NCI-H1048 (cell line): Measurements from ENCODE around the gene POM121.
"Not testable (repeated sequence)": the region's sequence is repeated elsewhere in the genome, so short reads cannot be mapped to it uniquely, and the experiment has no call there.

Experiments used
- DNase-seq: peaks from one replicate; lab custom pipeline; 2025; lab: John Stamatoyannopoulos, UW

POM121 gene

DNA sequence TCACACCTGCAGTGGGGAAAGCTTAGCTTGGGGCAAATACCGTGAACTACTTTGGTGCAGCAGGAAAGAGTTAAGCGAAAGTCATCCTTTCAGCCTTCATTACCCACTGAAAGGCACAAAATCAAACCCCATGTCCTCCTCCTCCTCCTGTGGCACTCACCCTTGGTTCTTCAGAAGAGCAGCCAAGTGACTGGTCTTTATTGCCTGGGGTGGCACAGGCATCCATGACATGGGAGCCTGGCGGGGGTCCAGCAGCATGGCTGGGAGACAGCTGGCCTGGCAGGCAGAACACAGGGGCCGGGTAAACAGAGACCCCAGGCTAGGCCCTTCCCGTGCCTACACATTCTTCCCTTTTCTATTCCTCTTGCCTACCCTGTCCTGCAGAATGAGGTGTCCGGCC is 24.8 kb downstream of the POM121 start:
- DNase-seq, result not testable (repeated sequence)

DNA sequence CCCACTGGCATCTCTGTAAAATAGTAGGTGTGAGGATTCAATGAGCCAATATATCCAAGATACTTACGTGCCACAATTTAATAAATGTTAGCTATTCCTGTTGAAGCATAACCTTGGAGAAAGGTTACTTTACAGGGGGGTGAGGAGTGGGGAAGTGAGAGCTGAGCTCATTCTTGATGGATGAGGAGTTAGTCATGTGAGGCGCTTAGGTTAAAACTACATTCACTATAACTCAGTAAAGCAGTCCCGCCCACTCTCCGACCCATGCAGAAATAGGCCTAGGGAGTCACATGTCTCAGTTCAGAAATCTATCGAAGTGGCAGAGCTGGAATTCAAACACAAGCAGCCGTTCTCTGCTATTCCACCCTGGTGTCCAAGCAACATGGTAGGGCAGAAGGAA is 25.5 kb downstream of the POM121 start:
- not testable (repeated sequence) for DNase-seq

DNA sequence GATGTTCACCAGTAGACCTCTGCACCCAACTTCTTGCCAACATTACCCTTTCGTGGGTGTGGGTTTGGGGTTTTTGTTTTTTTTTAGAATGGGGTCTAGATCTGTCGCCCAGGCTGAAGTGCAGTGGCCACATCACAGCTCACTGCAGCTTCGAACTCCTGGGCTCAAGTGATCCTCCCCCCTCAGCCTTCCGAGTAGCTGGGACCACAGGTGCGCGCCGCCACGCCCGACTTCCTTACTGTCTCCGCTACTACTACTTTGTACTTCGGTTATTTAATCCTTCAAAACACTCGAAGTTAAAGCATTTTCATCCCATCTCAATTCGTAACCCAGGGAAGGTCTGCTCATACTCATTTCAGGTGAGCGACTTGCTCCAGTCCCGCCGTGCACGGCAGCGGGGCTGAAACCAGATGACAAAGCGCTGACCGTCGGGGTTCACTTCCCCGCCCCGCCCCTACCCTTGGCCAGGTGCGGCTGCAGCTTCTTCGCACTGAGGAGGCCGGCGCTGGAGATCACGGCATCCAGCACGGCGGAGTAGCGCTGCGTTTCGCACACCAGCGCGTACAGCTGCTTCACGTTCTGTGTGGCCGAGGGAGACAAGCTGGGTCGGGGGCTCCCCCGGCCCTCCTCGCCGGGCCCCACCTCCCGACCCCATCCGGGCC is 29.1 kb downstream of the POM121 start:
- not testable (repeated sequence) for DNase-seq

DNA sequence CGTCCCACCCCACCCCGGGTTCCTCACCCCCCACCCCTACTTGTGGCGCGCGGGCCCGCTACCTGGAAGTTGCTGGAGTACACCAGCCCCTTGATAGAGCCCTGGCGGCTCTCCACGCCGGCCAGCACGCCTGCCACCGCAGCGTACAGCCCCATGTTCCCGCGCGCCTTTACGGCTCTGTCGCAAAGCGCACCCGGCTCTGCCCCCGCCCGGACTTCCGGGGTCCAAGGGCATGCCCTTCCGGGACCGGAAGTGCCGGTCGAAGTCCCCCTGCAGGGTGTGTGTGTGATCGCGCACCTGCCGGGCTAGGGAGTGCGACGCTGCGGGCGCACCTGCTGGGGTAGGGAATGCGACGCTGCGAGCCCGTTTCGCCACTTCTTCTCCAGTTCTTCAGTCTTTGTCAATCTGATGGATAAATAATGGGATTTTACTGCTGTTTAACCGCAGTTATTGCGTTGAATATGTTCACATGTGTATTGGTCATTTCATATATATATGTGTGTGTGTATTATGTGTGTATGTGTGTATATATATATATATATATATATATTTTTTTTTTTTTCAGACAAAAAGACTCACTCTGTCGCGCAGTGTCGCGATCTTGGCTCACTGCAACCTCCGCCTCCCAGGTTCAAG is 29.8 kb downstream of the POM121 start:
- DNase-seq, result not testable (repeated sequence)

DNA sequence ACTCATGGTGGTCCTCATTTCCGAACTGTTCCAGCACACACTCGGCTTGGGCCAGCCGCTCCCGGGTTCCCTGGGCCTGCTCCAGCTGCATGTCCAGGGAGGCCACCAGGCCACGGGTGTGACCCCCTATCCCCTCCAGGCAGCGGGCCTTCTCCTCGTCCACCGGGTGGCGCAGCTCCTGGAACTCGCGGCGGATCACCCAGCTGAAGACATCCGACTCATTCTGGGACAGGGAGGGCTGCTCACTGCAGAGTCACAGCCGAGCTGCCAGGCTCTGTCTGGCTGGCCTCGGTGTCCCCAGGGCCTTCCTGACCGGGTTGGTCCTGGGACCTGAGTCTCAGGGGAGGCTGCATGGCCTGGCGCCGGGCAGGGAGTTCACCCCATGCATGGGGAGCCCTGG is 35.1 kb downstream of the POM121 start:
- DNase-seq, result not testable (repeated sequence)

DNA sequence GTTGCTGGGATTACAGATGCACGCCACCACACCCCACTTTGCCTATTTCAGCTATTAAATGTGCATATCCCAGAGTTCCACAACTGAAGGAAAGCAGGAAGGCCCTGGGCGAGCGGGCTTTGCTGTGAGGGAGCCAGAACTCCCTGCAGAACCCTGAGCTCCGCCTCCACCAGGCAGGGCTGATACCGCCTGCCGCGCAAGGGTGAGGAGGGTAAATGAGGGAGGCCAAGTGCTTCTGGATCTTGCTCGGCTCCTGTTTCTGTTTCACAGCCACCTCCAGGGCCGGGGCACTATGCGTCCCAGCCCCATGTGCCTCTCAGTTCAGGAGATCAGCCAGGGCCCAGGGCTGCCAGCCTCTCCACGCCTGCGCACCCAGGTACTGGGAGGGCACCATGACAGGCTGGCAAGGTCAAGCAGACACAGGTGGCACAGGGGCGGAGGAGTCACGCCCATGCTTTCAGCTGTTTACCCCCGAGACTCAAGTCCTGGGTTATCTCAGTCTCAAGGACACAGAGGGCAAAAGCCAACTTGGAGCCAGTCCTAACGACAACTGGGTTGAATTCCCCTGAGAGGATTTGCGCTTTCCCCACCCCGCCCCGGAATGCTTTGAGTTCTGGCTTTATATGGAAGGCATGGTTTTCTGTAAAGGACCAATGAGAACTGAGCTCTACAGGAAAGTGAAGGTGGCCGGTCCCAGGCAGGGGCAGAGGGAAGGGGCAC is 35.9 kb downstream of the POM121 start:
- not testable (repeated sequence) for DNase-seq

DNA sequence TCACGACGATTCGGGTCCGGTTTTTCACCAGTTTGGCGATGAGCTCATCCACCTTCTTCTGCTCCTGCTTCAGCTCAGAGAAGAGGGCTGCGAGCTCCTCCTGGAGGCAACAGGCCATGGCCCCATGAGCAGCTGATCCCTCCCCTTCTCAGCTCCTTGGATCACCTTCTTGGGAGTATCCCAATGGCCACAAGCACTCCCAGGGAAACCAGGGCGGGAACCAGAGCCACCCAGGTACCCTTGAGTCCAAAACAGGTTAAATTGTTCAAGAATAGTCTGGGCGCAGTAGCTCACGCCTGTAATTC is 36.4 kb downstream of the POM121 start:
- DNase-seq, result not testable (repeated sequence)

DNA sequence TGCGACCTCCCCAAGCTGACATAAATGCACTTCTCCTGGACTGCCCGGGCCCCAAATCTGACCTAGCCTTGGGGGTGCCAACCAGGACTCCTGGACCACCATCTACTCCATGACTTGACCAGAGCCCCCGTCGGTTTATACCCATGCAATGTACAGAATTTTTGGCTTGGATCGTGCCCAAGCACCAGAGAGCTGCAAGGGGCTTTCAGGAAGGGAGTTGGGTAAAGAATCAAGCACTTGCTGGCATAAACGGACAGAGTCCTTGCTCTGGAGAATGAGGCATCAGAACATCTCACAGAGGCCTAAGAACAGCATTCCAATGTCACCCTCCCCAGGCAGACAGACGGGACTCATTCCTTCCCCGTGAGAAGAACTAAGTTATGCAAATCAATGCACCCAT is 38.2 kb downstream of the POM121 start:
- DNase-seq, result not testable (repeated sequence)

DNA sequence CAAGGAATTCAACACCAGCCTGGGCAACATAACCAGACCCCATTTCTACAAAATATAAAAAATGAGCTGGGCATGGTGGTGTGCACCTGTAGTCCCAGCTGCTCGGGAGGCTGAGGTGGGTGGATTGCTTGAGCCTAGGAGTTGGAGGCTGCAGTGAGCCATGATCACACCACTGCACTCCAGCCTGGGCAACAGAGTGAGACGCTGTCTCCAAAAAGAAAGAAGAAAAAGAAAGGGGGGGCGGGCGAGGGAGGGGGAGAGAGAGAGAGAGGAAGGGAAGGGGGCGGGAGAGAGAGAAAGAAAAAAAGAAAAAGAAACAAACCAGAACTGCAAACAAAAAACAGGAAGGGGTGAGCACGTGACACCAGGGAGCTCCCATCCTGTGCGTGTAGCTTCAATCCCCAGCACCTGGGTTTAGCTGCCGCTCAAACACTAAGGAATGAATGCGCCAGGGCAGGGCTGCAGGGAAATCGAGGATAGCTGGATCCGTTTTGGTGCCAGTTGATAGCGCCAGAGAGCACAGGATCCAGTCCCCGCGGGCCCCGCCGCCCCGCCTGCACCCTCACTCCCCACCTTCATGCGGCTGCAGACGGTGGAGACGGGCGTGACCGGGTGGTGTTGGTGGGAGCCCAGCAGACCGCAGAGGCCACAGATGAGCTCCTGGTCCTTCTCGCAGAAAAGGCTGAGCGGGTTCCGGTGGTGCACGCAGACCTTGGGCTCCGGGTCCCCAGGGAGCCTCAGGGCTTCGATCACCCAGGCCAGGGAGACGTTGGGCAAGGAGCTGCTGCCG is 40.5 kb downstream of the POM121 start:
- DNase-seq, result not testable (repeated sequence)

DNA sequence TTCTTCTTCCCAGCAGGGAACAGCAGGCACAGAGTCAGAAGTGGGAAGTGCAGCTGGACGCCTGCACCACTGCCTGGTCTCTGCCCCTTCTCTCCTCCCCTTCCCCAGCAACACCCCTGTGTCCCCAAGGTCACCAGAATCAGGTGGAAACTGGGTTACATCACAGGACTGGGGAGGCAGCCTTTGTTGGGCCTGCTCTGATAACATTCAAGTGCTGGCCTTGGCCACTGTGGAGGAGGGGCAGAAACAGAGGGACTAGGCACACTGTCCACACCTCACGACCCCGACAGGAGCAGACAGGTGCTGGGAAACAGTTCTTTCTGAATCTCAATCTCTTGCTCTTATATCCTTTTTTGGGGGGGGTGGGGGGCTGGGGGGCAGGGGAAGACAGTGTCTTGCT is 42.0 kb downstream of the POM121 start:
- not testable (repeated sequence) for DNase-seq

DNA sequence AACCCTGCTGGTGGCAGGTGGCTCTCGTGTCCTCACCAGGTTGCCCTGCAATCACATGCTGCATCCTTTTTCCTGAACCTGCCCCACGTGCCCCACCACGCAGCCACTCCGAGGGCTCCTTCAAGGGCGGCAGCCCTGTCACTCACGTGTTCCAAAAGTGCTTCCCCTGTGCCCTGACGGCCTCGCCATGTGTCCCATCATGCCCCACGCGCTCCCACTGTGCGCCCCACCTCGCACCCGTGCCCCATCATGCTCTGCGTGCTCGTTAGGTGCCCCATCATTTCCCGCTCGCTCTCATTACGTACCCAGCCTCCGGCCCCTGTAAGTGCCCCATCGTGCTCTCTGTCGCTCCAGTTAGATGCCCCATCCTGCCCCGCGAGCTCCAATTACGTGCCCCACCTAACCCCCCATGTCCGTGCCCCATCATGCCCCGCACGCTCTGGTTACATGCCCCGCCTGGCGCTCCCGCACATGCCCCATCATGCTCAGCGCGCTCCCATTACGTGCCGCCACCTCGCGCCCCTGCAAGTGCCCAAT is 44.2 kb downstream of the POM121 start, which contains the start of gene TRIM74:
TRIM74 (minus strand) TSS at position 487 of the 537 bp plus-strand sequence. CDS start 3,309 bp downstream, outside the sequence.
- not testable (repeated sequence) for DNase-seq

DNA sequence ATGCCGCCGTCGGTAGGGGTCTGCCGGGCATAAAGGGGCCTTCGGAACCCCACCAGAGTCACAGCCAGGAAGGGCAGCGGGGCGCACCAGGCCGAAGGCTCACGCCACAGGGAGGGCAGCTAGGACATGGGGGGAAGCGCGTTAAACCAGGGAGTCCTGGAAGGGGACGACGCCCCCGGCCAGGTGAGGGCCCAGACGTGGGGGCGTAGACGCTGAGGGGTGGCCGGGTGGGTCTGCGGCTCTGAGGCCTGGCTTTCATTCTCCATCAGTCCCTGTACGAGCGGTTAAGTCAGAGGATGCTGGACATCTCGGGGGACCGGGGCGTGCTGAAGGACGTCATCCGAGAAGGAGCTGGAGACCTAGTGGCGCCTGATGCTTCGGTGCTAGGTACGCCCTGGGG is 44.8 kb downstream of the POM121 start:
- DNase-seq, result not testable (repeated sequence)

DNA sequence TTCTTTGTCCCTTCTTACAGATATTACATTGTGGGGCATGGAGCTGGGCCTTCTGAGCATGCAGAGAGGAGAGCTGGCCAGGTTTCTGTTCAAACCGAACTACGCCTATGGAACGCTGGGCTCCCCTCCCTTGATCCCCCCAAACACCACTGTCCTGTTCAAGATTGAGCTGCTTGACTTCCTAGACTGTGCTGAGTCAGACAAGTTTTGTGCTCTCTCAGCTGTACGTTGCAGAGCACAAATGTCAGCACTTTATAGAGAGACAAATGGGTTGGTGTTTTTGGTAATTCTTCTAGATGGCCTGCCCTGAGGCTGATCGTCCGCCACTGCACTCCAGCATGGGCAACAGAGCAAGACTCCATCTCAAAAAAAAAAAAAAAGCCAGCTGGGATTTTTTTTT is 46.6 kb downstream of the POM121 start:
- DNase-seq, result not testable (repeated sequence)

DNA sequence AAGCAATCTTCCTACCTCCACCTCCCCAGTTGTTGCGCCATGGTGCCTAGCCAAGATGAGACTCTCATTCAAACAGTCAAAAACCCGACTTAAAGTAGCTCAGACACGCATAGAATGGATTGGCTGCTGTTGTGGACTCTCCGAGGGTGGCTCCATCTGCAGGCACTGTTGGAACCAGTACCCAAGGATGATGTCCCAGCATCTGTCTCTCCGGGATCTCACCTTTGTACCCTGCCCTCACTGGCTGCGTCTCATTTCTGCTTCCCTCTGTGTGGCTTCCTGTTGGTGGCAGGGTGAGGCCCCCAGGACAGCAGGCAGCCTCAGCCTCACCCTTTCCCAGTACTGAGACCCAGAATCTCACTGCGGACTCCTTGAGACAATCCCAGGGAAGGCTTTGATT is 49.9 kb downstream of the POM121 start:
- DNase-seq, result not testable (repeated sequence)

DNA sequence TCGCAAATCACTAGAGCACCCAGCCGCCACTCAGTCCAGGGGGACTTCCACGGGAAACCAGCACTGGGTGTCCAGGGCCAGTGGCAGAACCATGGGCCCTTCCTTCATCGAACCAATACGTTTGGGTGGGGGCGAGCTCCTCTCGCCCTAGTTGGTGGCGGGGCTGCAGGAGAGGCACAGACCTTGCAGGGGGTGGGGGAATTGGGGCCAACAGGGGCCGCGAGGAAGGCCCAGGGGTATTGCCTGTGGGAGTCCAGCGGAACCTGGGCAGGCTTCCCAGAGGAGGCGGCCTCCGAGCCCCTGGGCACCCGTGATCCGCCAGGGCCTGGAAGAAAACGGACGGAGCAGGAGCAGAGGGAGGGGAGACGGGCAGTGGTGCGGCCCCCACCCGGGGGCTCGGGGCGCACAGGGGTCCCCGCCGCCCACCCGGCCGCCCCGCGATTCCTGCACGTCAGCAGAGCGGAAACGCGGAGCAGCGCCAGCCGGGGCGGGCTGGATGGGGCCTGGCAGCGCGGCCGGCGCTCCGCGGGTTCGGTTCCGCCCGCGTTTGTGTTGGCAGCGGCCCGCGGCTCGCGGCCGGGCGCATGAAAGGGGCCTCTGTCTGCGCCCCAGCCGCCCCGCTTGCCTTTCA is 50.9 kb downstream of the POM121 start:
- DNase-seq, result not testable (repeated sequence)

DNA sequence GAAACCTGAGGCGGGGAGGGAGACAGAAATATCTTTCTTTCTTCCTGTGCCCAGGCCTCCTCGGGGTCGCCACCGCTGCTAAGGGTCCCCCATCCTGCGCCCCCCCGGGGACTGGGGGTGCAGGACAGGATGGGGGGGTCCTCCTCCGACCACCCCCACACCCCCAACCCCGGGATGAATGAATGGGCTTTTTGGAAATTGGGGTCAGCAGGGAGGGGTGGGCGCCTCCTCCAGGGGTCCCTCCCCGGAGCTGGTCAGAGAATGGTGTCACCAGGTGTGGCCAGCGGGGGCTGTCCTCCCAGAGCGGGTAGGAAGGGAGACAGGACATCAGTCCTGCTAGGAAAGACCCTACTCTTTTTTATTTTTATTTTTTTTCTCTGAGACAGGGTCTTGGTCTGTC is 51.5 kb downstream of the POM121 start:
- DNase-seq, result not testable (repeated sequence)

DNA sequence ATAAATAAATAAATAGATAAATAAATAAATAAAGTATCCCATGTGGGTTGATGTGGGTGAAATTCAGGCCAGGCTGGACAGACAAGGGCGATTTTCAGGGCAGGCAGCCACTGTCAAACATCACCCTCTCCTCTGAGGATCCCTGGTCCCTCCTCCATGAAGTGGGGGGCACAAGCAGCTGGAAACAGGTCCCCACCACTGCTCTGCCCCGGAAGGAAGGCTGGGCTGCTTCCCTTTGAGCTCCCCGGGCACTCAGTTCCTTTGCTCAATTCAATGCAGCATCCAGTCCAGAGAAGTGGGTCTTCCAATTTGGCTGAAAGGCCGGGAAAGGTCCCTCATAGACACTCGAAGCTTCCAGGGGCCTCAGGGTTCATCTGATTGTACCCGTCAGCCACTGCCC is 55.5 kb downstream of the POM121 start:
- DNase-seq, result not testable (repeated sequence)

DNA sequence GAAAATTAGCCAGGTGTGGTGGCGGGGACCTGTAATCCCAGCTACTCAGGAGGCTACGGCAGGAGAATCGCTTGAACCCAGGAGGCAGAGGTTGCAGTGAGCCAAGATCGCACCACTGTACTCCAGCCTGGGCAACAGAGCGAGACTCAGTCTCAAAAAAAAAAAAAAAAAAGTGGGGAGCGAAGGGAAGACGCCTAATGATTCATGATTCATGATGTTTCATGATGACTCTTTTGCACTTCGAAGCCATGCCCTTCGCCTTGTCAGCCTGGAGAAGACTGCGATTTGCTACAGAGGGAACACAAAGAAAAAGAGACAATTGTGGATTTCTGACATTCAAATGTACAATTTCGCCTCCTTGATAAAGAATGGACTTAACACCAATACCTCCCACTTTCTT is 57.2 kb downstream of the POM121 start:
- not testable (repeated sequence) for DNase-seq

DNA sequence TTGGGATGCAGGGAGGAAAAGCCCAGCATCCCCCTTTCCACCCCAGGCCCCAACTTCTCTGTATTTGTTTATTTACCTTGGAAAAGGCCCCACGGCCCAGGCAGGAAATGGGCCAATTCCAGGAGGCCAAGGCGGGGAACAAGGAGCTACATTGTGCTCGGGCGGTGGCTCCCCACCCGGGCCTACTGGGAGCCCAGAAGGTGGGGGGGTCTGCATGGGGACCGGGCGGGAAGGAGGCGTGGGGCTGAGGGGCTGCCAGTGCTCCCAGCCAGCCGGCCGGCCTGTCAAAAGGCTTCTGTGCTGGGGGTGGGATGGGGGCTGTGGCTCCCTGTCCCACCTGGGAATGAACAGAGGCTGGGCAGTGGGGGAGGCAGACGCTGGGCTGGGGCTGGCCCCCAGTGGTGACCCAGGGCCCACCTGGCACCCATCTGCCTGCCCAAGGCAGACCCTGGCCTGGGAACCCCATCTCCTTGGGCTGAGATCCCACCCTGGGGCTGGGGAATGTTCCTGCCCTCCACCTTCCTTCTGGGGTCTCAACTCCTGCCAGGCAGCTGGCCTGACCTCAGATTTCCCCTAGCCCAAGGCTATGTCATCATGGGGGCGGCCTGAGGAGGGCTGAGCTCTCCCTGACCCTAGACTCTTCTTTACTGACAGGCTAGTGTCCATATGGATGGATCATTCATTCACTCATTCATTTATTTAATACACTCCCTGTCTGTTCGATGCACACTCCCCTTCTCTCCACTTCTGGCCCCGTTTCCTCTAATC is 65.4 kb downstream of the POM121 start:
- DNase-seq, result not testable (repeated sequence)

DNA sequence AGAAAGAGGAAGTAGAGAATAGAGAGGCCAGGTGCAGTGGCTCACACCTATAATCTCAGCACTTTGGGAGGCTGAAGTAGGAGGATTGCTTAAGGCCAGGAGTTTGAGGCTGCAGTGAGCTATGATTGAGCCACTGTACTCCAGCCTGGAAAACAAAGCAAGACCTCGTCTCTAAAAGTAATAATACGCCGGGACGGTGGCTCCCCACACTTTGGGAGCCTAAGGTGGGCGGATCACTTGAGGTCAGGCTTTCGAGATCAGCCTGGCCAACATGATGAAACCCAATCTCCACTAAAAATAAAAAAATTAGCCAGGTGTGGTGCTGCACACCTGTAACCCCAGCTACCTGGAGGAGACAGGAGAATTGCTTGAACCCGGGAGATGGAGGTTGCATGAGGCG is 70.6 kb downstream of the POM121 start:
- not testable (repeated sequence) for DNase-seq

DNA sequence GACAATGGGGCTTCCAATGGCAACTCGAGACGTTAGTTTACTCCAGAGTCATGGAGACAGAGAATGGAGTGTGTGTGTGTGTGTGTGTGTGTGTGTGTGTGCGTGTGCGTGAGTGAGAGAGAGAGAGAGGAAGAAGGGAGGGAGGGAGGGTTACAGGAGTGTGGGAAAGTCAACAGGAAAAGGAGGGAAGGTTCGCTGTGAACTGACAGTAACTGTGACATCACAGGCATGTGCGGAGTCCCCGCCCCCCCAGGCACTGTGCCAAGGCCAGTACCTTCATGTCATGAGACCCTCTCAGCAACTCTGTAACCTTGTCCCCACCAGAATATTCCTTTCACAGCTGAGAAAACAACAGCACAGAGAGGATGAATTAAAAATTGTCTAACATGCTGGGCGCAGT is 72.6 kb downstream of the POM121 start:
- DNase-seq, result not testable (repeated sequence)
